HG02970 (cell line): Measurements from ENCODE around the gene TMEM203.

Experiments used
- ATAC-seq: cut with Tn5 transposase; IDR thresholded peaks from one replicate; pipeline ENCODE4 v1.9.1; 2021; ENCODE audit warnings: mild to moderate bottlenecking, moderate library complexity, moderate number of reproducible peaks; ENCODE audit not compliant: unreplicated experiment, low FRiP score

TMEM203 gene

GRCh38 chr9:137167747-137168572 lies 37.5 kb downstream of the TMEM203 start:
- no peak for ATAC-seq

- no peak for ATAC-seq
These were observed 38.1 kb downstream of the TMEM203 start for GRCh38 chr9:137167277-137167746.

GRCh38 chr9:137166380-137167229 lies 38.8 kb downstream of the TMEM203 start:
- ATAC-seq: no peak

GRCh38 chr9:137165250-137165836 lies 40.1 kb downstream of the TMEM203 start:
- ATAC-seq: no peak

GRCh38 chr9:137164370-137165249 lies 40.8 kb downstream of the TMEM203 start:
- ATAC-seq: no peak

- ATAC-seq: no peak
These were observed 41.6 kb downstream of the TMEM203 start for GRCh38 chr9:137163805-137164204.

GRCh38 chr9:137163365-137163715 lies 42.1 kb downstream of the TMEM203 start:
- ATAC-seq: no peak

GRCh38 chr9:137162505-137163364 lies 42.7 kb downstream of the TMEM203 start:
- no peak for ATAC-seq

GRCh38 chr9:137161558-137162486 lies 43.6 kb downstream of the TMEM203 start:
- ATAC-seq: no peak

GRCh38 chr9:137160716-137161557 lies 44.5 kb downstream of the TMEM203 start:
- no peak for ATAC-seq

GRCh38 chr9:137160054-137160425 lies 45.4 kb downstream of the TMEM203 start:
- no peak for ATAC-seq

GRCh38 chr9:137159105-137160053 lies 46.1 kb downstream of the TMEM203 start:
- ATAC-seq: no peak

- no peak for ATAC-seq
These were observed 46.8 kb downstream of the TMEM203 start for GRCh38 chr9:137158625-137159024.

- ATAC-seq: no peak
These were observed 47.6 kb downstream of the TMEM203 start for GRCh38 chr9:137157618-137158415.

GRCh38 chr9:137156567-137157375 lies 48.7 kb downstream of the TMEM203 start:
- ATAC-seq: no peak
